Measurements from ENCODE around the gene SNAPC4. TPM values are rescaled to one million over a fixed set of nuclear protein-coding genes. Genes with fewer than 3 reads are reported as not detected.

The SNAPC4 gene
- total RNA-seq, 1 experiment from 2014 or later = 21.0 TPM

- DNase-seq (ENCODE audit: low spot score) = no peak
Measured at GRCh38 chr9:136392538-136393449, 7.2 kb downstream of the SNAPC4 start.

GRCh38 chr9:136391737-136392537, 8.0 kb downstream of the SNAPC4 start:
- no peak for DNase-seq (ENCODE audit: low spot score)

DNA sequence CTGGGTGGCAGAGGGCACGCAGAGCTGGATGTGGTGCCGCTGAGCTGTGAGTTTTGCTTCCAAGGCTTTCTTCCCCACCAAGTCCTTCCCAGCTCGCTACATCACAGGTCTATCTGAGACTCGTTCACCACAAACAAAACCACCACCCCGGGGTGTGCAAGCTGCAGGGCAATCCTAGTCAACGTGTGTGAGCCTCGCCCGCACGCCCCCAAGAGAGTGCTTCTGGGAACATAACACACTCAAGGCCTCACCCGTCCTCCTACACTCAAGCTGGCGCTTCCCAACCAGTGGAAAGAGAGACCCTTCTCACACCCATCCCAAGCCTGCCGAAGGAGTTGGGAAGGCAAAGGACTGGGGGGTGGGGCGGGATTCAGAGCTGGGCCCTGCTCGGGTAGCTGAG, 10.6 kb downstream of the SNAPC4 start:
- DNase-seq (ENCODE audit: low spot score) = no peak

DNA sequence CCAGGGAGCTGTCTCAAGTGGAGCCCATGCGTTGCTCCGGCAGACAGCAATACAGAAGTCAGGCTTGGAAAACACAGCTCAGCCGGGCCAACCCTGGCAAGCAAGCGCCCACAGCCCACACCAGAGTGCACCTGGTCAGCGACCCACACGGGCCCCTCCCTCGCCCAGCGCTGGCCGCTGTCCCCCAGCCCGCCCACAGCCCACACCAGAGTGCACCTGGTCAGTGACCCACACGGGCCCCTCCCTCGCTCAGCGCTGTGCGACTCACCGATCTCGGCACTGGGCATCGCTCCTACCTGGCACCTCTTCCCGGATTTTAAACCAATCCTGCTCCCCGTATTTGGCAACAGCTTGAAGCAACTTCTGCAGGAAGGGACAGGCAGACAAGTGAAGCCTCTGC, 12.8 kb downstream of the SNAPC4 start:
- DNase-seq (ENCODE audit: low spot score) = no peak

GRCh38 chr9:136386018-136386417, 14.0 kb downstream of the SNAPC4 start:
- DNase-seq (ENCODE audit: low spot score) = no peak

DNA sequence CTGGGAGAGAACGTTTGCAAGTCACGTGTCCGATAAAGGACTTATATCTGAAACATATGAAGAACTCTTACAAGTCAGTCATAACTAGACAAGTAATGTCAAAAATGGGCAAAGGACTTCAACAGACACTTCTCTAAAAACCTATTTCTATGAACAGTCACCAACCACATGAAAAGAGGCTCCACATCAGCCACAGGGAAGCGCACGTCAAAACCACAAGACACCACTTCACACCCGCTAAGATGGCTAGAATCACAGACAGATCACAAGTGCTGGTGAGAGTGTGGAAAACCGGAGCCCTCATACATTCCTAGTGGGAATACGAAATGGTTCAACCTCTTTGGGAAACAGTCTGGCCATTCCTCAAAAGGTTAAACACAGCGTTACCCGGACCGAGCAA, 15.0 kb downstream of the SNAPC4 start:
- DNase-seq (ENCODE audit: low spot score) = no peak

GRCh38 chr9:136383436-136383835, 16.5 kb downstream of the SNAPC4 start:
- DNase-seq (ENCODE audit: low spot score) = no peak

DNA sequence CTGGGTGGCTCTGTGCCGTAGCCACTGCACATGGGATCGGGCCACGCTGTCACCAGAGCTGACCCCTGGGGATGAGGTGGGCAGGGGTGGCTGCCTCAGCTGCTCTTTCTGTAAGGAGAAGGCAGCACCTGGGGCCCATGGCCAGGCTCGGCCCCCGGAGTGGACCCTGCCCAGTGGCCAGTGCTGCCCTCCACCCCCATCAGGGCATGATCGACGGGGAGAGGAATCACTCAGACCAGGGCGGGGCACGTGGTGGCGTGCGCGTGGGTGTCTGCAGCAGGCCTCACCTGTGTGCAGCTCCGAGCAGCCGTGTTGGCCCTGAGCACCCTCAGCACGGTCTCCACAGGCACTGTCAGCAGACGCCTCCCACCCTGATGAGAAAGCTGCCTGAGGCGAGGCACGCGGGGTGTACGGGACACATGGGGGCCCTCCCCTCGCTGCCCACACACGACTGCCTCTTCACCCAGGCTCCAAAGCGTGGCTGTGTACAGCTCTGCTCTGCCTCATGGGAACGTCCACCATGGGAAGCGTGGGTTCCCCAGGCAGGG, 17.9 kb downstream of the SNAPC4 start:
- DNase-seq (ENCODE audit: low spot score) = no peak

DNA sequence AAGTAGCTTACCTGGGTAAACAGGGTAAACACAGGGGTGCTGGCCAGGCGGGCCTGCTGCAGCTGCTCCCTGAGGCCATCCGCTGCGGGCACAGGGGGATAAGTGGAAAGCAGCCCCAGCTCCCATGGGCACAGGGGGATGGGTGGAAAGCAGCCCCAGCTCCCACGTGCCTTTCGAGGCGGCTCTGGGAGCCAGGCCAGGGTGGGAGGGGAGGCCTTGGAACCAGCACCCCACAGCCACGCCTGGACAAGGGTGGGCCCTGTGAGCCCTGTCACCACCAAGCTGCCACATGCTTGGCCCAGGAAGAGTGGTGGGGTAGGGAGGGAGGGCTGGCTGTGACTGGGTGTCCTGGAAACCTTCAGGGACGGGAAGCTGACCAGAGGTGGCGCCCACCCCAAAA, 18.7 kb downstream of the SNAPC4 start:
- DNase-seq (ENCODE audit: low spot score) = no peak

GRCh38 chr9:136380381-136380780, 19.6 kb downstream of the SNAPC4 start:
- DNase-seq (ENCODE audit: low spot score) = no peak

GRCh38 chr9:136379891-136380290, 20.1 kb downstream of the SNAPC4 start:
- no peak for DNase-seq (ENCODE audit: low spot score)

GRCh38 chr9:136379401-136379800, 20.6 kb downstream of the SNAPC4 start:
- no peak for DNase-seq (ENCODE audit: low spot score)

DNA sequence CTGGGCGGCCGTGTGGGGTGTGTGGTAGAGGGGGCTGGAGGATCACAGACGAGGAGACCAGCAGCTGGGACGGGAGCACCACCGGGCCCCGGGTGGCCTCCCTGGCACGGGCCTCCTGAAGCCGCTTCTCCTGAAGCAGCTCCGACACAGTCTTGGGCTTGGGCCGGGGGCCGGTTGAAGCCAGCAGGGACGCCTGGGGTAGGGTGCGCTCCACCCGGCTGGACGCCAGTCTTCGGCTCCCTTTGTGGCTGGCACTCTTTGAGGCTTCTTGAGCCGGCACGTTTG, 21.0 kb downstream of the SNAPC4 start:
- DNase-seq (ENCODE audit: low spot score) = no peak

- DNase-seq (ENCODE audit: low spot score) = no peak
Measured at GRCh38 chr9:136378170-136379002, 21.6 kb downstream of the SNAPC4 start.

DNA sequence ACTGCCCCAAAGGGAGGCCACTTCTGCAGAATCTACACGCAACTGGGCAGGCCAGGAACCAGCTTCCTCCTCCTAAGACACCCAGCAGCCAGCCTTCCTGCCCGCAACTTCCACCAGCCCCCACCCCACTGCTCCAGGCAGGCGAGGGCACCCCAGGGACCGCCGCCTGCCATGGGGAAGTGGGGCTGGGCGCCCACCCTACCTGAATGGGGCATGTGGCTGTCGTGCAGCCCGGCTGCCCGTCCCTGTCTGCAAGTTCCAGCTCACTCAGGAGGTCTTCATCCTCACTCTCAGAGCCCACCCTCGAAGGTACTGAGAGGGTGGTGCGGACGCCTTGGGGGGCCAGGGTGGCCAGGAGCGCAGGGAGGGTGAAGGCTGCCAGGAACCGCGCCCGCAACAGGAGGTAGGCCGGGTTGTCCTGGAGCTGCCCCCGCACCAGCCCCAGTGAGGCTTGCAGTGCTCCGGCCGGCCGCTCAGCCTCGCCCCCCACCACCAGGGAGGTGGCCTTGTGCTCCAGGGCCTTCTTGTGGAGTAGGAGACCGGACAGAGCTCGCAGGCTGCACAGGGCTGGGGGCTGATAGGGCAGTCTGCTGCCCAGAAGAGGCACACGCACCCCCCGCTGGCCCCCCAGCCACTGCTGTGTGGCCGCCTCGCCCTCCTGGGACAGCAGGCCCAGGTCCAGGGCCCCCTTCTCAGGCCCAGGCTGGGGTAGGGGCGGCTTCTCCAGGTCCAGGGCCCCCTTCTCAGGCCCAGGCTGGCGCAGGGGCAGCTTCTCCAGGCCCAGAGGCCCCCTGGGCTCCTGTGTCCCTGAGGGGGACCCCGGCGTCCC, 22.4 kb downstream of the SNAPC4 start:
- no peak for DNase-seq (ENCODE audit: low spot score)

- DNase-seq (ENCODE audit: low spot score) = no peak
Measured at GRCh38 chr9:136376457-136376856, 23.5 kb downstream of the SNAPC4 start.

GRCh38 chr9:136375096-136375495, 24.9 kb downstream of the SNAPC4 start:
- no peak for DNase-seq (ENCODE audit: low spot score)

DNA sequence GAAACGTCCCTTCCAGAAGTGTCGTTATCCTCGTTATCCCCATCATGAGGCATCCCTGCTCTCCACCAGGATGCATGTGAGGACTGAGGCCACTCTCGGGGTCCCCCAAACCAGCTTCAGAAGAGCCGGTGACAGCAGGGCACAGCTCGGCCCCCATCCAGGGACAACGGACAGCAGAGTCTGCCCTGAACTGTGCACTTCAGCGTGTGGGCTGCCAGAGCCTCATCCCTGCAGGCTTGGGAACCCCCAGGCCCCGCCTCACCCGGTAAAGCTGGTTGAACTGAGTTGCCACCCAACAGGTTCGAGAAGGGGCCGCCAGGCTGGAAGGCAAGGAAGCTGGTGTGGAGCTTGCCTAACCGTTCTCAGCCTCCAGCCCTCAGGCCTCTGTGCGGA, 25.8 kb downstream of the SNAPC4 start:
- DNase-seq (ENCODE audit: low spot score) = no peak

GRCh38 chr9:136373300-136374182, 26.4 kb downstream of the SNAPC4 start, which contains the start of gene CARD9:
Gene CARD9 (minus strand): TSS chr9:136373669. CDS start chr9:136372078, 1,591 bp downstream.
- peak; percentile 81 for DNase-seq (ENCODE audit: low spot score)

Data from HT-29 (cell line).